GM12801 (cell line): ENCODE results near the gene ZXDC.

ENCODE experiments used
- TF ChIP-seq, protein P1 (sequence below): IDR thresholded peaks from one replicate; pipeline ENCODE4 v1.5.1; 2011; ENCODE audit warnings: control low read depth; ENCODE audit not compliant: insufficient read length; ENCODE audit errors: extremely low read depth

The ZXDC gene

DNA sequence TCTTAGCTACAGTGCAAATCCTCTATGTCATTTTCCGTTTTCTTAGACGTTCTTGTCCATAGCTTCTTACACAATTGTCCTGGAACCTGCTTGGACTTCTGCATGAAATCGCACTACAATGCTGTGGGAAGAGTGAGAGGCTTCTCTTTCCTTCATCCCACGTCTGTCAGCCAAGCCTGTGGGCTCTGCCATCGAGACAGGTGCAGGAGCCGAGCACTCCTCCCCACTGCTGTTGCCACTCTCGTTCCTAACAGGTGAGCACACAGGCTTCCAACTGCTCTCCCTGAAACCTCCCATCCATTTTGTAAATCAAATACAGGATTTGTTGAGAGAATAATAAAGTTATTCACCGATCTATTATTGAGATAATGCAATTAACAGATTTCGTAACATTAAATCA is 23.5 kb downstream of the ZXDC start:
- TF ChIP-seq, protein P1, sequence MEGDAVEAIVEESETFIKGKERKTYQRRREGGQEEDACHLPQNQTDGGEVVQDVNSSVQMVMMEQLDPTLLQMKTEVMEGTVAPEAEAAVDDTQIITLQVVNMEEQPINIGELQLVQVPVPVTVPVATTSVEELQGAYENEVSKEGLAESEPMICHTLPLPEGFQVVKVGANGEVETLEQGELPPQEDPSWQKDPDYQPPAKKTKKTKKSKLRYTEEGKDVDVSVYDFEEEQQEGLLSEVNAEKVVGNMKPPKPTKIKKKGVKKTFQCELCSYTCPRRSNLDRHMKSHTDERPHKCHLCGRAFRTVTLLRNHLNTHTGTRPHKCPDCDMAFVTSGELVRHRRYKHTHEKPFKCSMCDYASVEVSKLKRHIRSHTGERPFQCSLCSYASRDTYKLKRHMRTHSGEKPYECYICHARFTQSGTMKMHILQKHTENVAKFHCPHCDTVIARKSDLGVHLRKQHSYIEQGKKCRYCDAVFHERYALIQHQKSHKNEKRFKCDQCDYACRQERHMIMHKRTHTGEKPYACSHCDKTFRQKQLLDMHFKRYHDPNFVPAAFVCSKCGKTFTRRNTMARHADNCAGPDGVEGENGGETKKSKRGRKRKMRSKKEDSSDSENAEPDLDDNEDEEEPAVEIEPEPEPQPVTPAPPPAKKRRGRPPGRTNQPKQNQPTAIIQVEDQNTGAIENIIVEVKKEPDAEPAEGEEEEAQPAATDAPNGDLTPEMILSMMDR: no peak

DNA sequence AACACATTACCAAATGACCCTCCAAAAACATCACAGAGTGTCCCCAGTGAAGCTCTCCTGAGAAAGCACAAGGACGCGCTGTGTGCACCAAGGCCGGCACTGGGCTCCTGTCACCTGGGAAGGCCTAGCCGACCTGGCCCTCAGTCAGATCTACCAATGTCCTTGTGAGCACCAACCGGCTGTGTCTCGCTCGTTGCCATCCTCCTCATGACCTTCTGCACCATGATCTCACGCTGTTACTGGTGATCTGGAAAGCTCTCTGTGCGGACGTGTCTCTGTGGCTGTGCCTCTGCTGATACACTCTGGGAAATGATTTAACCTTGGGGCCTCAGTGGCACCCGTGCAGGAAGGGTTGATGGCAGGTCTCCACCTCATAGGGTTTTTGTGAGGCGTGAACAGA is 24.2 kb downstream of the ZXDC start:
- TF ChIP-seq, protein P1: no peak

DNA sequence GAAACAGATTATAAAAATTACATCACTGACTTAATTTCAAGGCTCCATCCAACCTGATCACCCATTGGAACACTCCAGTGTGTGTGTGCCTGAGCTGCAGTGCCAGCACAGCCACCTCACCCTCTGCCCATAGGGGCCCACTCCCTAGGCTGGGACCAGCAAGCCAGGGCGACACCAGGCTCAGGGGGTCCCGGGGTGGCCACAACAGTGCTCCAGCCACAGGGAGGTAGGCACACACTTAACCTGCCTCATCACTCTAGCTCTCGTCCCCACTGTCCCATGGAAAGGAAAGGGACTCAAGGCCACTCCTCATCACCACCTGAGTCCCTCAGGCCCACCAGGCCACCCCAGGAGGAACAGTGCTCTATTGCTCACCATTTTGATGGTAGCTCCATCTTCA is 24.9 kb downstream of the ZXDC start:
- TF ChIP-seq, protein P1: no peak

DNA sequence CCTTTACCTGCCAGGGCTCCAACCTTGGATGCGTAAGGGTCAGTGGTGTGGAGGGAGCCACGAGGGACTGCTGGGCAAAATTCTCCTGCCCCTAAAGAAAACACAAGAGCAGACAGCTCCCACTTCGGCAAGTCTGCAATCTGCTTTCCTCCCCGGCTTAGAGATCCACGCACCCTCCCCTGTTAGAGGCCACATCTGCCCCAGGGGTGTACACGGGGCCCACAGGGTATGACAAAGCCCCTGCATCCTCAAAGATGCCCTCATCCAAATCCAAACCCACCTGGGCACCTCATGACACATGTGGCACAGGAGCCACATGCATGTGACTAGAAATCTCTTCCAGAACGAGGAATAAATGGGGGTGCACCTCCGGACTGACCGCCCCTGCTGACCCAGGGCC is 25.5 kb downstream of the ZXDC start:
- TF ChIP-seq, protein P1: no peak

DNA sequence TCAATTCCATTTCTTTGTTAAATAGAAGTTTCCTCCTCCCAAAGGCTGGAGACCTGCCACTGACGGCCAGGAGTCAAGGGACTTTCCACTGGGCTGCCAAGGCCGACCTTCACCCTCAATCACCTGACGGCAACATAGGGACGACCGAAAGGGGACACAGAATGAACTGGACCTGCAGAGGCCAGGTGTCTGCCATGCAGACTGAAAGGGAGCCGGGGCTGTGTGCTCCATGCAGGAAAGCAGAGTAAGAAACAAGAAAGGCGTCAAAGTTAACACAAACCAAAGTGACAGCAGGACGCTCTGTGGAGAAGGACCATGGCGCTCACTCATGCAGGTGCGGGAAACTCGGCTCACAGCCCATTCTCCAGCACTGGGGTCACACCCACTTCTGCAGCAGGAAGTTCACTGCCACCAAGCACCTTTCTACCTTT is 26.1 kb downstream of the ZXDC start:
- TF ChIP-seq, protein P1: no peak

DNA sequence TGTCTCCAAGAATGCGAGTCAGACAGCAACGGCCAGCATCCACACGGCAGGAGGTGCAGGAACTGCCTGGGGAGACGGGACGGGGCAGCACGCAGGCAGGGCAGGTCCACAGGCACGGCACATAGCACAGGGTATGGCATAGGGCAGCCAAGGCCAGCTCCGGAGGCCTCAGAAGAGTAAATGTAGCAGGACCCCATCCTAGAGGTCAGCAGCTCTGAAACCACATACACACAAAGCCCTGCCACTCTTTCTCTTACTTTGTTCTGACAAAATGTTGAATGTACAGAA is 26.9 kb downstream of the ZXDC start:
- TF ChIP-seq, protein P1: no peak

DNA sequence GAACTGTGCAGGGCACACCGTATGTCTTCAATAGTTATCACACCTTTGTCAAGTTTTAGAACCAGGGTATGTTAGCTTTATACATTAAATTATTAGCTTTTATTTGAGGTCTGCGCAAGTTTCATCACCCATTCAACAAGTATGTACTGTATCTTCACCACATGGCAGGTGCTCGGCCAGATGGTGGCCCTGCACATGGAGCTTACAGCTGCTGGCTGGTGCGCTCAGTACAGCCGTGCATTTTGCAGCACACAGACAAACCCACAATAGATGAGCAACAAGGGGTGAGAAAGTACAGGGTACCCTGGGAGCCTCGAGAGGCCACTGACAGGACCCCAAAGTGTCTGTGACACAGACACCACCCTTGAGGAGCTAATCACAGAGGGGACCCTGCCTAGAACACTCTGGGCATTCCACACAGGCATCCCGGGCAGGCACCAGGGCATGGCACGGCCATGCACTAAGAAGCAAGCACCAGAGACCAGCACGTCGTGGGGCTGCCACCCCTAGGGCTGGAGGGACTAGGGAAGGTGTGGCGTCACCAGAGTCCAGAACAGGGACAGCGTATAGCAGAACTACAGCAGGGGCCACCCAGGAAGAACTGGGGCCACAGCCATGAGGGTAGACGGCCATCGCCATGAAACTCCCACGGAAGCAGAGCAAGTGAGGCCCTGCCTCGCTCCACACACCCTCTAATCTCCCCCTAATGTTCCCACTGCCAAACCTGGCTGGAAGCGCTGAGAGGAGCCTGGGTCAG is 27.4 kb downstream of the ZXDC start:
- TF ChIP-seq, protein P1: no peak
